Retina (tissue), 1 donor: ENCODE measurements around the gene RRP1.

ENCODE experiments used
- DNase-seq: peaks from one replicate; pipeline ENCODE4 v3.0.0-alpha.2; 2016

RRP1 gene

GRCh38 chr21:43846430-43846829 lies 57.1 kb downstream of the RRP1 start:
- no peak for DNase-seq

DNA sequence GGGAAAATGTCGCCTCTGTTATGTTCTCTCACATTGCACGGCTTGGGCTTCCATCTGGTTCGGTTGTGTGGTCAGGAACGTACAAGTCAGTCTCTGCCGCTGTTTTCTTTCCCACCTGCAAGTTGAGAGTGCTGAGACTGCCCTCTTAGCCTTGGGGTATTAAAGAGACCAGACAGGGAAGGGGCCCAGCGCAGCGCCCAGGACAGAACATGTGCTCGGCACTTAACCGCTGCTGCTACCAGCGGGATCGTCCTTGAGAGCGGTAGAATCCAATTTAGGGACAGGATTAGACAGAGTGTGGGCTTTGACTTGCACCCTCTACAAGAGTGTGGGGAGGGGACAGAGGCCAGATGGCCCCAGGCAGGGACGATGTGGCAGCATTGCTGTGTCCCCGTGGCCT lies 57.9 kb downstream of the RRP1 start:
- no peak for DNase-seq

DNA sequence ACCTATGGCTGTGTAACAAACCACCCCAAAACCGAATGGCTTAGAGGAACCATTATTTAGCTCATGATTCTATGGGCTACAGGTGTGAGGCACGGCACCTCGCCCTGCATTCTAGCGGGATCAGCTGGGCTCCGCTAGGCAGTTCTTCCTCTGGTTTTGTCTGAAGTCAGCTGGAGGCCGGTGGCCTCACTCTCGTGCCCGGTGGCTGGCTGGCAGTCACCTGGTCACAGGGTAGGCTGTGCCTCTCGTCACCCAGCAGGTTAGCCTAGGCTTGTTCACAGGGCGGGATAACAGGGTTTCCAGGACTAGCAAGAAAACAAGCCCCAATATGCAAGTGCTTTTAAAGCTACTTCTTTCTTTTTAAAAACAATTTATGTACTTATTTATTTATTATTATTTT lies 59.4 kb downstream of the RRP1 start:
- no peak for DNase-seq

GRCh38 chr21:43849532-43850299 lies 60.3 kb downstream of the RRP1 start:
- DNase-seq, result no peak

GRCh38 chr21:43850728-43851295 lies 61.4 kb downstream of the RRP1 start:
- DNase-seq, result no peak

- no peak for DNase-seq
Observed at GRCh38 chr21:43851593-43851992, 62.2 kb downstream of the RRP1 start.

- no peak for DNase-seq
Observed at GRCh38 chr21:43853851-43854772, 64.7 kb downstream of the RRP1 start.
